ENCODE measurements around the gene CTNNA3.

DNA sequence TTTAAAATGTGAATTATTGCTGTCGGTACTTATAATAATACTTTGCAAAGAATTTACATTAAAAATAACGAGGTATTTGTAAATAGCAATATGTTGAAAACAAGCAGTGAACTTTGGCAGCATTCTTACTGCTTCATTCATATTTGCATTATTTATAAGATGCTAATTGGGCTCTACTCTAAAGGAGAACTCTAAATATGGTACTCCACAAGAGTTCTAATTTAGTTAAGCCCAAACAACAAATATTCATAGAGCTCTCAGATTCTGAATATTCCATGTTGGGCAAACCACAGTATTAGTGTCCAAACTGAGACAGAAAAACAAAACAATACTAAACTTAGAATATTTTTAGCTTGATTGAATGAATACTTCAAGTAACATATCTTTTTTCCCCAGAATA lies 1674.6 kb downstream of the CTNNA3 start:
- no peak for TF ChIP-seq ZBTB33 (IDR thresholded peaks at IDR 0.05)
- TF ChIP-seq, protein P1, sequence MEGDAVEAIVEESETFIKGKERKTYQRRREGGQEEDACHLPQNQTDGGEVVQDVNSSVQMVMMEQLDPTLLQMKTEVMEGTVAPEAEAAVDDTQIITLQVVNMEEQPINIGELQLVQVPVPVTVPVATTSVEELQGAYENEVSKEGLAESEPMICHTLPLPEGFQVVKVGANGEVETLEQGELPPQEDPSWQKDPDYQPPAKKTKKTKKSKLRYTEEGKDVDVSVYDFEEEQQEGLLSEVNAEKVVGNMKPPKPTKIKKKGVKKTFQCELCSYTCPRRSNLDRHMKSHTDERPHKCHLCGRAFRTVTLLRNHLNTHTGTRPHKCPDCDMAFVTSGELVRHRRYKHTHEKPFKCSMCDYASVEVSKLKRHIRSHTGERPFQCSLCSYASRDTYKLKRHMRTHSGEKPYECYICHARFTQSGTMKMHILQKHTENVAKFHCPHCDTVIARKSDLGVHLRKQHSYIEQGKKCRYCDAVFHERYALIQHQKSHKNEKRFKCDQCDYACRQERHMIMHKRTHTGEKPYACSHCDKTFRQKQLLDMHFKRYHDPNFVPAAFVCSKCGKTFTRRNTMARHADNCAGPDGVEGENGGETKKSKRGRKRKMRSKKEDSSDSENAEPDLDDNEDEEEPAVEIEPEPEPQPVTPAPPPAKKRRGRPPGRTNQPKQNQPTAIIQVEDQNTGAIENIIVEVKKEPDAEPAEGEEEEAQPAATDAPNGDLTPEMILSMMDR (IDR thresholded peaks at IDR 0.05; ENCODE audit: low read depth, low read length, missing input control), result no peak
- TF ChIP-seq, protein P2, sequence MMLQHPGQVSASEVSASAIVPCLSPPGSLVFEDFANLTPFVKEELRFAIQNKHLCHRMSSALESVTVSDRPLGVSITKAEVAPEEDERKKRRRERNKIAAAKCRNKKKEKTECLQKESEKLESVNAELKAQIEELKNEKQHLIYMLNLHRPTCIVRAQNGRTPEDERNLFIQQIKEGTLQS (IDR thresholded peaks at IDR 0.05), result no peak
- TF ChIP-seq, protein P3, sequence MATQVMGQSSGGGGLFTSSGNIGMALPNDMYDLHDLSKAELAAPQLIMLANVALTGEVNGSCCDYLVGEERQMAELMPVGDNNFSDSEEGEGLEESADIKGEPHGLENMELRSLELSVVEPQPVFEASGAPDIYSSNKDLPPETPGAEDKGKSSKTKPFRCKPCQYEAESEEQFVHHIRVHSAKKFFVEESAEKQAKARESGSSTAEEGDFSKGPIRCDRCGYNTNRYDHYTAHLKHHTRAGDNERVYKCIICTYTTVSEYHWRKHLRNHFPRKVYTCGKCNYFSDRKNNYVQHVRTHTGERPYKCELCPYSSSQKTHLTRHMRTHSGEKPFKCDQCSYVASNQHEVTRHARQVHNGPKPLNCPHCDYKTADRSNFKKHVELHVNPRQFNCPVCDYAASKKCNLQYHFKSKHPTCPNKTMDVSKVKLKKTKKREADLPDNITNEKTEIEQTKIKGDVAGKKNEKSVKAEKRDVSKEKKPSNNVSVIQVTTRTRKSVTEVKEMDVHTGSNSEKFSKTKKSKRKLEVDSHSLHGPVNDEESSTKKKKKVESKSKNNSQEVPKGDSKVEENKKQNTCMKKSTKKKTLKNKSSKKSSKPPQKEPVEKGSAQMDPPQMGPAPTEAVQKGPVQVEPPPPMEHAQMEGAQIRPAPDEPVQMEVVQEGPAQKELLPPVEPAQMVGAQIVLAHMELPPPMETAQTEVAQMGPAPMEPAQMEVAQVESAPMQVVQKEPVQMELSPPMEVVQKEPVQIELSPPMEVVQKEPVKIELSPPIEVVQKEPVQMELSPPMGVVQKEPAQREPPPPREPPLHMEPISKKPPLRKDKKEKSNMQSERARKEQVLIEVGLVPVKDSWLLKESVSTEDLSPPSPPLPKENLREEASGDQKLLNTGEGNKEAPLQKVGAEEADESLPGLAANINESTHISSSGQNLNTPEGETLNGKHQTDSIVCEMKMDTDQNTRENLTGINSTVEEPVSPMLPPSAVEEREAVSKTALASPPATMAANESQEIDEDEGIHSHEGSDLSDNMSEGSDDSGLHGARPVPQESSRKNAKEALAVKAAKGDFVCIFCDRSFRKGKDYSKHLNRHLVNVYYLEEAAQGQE (IDR thresholded peaks at IDR 0.05), result no peak
- no peak for TF ChIP-seq RAD21 (IDR thresholded peaks at IDR 0.05)
- no peak for TF ChIP-seq TAF1 (conservative IDR thresholded peaks at IDR 0.05)
- TF ChIP-seq EGR1 (IDR thresholded peaks at IDR 0.05; ENCODE audit: low read depth in 2 of 2), result no peak
- no peak for TF ChIP-seq MAX (IDR thresholded peaks at IDR 0.05)
- TF ChIP-seq FOXA1 (IDR thresholded peaks at IDR 0.05), result no peak
- no peak for TF ChIP-seq JUND (IDR thresholded peaks at IDR 0.05)
- TF ChIP-seq RXRA (IDR thresholded peaks at IDR 0.05), result no peak
